GM12874 (cell line): Measurements from ENCODE around the gene RNF149.

Experiments
- TF ChIP-seq, protein P1 (sequence below): IDR thresholded peaks from 2 replicates; pipeline ENCODE4 v1.5.1; 2011; ENCODE audit warnings: low read depth, mild to moderate bottlenecking, control low read depth, low read length, moderate library complexity; ENCODE audit not compliant: insufficient read depth

RNF149 gene

DNA sequence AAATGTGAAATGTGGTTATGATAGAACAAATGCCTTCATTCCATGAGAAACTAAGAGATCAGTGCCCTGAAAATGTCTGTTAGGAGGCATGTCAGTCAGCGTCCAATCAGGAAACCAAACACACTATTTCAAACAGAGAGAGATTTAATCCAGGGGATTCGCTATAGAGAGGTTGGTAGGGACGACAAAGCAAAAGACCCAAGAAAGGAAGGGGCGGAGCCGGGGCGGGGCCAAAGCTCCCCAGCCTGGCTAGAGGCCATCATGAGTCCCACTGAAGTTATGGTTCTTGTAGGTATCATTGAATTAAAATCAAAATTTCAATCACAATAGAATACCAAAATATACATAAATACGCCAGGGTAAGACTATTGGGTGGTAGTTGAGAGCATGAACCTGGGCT is 32.9 kb upstream of the RNF149 start:
- TF ChIP-seq, protein P1, sequence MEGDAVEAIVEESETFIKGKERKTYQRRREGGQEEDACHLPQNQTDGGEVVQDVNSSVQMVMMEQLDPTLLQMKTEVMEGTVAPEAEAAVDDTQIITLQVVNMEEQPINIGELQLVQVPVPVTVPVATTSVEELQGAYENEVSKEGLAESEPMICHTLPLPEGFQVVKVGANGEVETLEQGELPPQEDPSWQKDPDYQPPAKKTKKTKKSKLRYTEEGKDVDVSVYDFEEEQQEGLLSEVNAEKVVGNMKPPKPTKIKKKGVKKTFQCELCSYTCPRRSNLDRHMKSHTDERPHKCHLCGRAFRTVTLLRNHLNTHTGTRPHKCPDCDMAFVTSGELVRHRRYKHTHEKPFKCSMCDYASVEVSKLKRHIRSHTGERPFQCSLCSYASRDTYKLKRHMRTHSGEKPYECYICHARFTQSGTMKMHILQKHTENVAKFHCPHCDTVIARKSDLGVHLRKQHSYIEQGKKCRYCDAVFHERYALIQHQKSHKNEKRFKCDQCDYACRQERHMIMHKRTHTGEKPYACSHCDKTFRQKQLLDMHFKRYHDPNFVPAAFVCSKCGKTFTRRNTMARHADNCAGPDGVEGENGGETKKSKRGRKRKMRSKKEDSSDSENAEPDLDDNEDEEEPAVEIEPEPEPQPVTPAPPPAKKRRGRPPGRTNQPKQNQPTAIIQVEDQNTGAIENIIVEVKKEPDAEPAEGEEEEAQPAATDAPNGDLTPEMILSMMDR, result no peak

DNA sequence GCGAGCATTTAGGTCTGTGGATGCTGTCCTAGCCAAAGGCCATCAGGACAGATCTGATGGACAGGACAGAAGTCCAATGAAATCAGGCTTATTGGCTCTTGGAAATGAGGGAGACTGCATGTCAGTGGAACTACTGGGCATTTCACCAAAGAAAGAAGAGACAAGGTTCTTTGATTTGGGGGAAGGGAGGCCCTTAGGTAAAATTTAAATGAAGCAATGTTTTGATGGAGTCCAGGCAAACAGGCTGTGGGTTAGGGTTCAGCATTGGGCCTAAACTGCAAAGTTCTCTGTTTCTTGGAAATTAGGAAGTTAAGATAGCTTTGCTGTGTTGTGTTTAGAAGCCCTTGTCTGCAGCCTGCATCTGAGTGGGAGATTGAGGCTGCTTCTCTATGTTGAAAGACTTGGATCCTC is 31.6 kb upstream of the RNF149 start:
- TF ChIP-seq, protein P1, result no peak

- TF ChIP-seq, protein P1, result no peak
Measured at GRCh38 chr2:101339266-101339880, 30.9 kb upstream of the RNF149 start.

- TF ChIP-seq, protein P1, result no peak
Measured at GRCh38 chr2:101337877-101338276, 29.4 kb upstream of the RNF149 start.

DNA sequence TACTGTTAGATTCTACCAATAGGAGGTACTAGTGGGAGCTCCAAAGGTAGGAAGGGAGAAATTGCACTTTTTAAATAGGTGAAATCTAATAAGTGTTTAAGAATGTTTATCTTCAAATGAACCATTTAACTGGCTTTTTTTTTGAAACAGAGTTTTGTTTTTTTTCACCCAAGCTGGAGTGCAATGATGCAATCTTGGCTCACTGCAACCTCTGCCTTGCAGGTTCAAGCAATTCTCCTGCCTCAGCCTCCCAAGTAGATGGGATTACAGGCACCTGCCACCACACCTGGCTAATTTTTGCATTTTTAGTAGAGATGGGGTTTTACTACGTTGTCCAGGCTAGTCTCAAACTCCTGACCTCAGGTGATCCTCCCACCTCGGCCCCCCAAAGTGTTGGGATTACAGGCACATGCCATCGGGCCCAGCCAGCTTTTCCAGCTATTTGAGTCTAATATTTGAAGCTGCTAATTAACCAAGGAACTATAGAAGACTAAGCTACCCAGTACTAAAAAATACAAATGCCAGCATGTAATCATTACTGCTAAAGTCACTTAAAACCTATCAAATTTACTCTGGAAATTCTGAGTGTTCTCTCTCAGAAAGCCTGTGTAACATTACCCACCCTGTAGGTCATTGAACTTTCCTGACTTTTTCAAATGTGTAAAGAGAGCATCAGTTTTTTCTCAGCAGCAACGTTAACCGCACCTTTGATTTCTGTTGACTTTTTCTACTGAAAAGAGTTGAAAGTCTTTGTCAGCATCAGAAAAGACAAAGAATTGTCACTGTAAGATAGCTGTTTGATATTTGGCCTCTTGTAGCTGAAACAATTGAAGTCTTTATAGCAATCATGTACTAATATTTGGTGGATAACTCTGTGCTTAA is 24.6 kb upstream of the RNF149 start:
- TF ChIP-seq, protein P1, result no peak

DNA sequence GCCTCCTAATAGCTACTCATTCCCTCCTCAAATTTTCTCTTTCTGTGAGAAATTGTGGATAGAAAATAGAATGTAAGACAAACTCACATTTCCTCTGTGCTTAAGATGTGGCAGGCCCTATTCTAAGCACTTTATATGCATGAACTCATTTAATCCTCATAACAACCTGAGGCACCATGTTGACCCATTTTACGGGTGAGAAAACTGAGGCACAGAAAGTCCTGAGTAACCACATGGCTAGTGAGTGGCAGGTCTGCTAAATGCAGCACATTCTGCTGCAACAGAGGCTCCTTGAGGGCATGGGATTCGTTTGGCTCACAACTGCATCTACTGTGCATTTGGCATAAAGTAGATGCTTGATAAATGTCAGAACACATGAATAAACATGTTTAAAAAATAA is 22.7 kb upstream of the RNF149 start:
- TF ChIP-seq, protein P1, result no peak

GRCh38 chr2:101330253-101330933 is 21.9 kb upstream of the RNF149 start:
- TF ChIP-seq, protein P1, result no peak
